GM19467 (cell line): ENCODE data around the gene ODF4.
"Not testable (repeated sequence)": the region's sequence is repeated elsewhere in the genome, so short reads cannot be mapped to it uniquely, and the experiment has no call there.

Experiments used
- ATAC-seq: cut with Tn5 transposase; IDR thresholded peaks from one replicate; pipeline ENCODE4 v1.9.1; 2021; ENCODE audit warnings: mild to moderate bottlenecking, moderate library complexity; ENCODE audit not compliant: unreplicated experiment

The ODF4 gene

DNA sequence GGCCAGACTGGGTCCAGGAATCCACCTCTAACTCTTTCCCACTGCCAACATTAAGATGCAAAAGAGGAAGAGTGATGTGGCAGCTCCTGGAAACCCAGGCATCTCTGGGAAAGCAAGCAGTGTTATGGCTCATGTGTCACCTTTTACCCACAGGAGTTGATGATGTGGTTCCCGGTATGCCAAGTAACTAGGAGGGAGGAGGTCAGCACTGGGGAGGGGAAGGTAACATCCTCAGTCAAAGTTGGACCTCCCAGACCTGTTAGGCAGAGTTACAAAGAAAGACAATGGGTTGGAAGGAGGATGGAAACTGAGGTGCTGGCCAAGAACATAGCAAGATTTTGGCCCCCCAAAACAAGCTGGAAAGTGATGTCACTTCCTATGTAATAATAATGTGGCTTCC lies 25.5 kb downstream of the ODF4 start:
- no peak for ATAC-seq

DNA sequence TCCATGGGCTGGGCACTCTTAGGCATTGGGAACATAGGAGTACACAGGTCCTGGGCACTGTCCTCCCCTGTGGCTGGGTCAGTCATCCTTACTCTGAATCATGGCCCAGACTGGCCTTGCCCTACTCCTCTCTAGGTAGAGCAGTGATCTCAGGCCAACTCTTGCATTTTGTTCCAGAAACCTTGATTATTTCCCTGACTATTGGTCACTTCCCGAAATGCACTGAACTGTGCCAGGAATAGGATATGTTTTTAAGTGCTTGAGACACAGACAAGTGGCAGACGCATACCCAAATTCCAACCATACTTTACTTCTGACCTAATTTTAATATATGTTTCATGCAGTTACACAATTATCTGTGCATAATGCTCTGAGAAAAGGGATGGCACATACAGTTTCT lies 26.6 kb downstream of the ODF4 start:
- ATAC-seq: no peak

DNA sequence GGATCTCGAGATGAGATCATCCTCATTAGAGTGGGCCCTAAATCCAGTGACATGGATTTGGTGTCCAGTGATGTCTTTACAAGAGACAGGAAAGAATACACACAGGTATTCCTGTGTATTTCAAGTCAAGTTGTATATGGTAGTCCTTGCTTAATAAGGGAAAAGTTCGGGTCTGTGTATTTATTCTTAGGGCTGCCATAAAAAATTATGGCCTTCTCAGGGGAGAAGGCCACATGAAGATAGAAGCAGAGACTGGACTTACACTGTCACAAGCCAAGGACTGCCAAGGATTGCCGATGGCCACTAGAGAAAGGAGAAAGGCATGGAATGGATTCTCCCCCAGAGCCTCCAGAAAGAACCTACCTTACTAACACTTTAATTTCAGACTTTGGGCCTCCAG lies 28.6 kb downstream of the ODF4 start:
- no peak for ATAC-seq

DNA sequence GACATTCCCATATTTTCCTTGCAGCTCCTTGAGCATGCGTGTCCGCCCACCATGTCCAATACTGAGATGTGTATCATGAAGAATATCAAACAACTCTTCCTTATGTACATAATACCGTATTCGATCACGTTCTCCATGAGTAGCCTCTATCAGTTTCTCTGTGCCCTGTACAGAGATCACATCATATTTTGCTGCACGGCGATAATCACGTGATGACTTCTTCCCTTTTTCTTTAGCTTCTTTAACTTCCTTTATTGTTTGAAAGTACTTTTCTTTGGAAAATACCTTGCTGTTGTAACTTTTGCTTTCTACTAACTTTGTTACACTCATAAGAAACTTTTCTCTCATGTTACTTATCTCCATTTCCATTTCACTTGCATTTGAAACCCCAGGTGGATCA lies 30.3 kb downstream of the ODF4 start:
- ATAC-seq: no peak

DNA sequence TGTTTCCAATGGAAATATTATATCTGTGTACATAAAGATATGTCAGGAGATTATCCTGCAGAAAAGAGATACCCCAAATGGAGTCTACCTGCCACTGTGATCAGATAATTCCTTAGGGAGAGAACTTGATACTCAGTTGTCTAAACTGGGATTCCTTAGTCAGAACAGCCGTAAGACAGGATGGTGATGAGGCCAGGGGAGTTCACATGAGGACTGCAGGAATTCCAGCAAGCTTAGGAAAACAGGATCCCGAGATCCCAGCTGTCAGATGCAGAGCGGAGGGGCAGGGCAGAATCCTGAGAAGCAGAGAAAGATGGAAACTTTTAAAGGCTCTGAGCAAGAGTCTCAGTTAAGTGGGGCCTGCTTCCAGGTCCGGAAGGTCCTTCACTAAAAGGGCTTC lies 32.1 kb downstream of the ODF4 start:
- ATAC-seq: no peak

DNA sequence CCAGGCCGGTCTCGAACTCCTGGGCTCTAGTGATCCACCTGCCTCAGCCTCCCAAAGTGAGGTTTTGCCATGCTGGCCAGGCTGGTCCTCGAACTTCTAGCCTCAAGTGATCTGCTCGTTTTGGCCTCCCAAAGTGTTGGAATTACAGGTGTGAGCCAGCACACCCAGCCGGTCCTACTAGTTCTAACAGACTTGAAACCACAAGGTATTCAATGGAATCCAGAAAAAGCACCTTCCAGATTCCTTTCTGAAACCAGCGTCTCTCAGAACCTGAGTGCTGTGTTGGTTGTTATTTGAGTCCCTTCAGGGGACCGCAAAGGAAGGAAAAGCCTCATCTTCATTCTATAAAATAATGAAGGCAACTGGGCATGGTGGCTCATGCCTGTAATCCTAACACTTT lies 32.8 kb downstream of the ODF4 start:
- no peak for ATAC-seq

DNA sequence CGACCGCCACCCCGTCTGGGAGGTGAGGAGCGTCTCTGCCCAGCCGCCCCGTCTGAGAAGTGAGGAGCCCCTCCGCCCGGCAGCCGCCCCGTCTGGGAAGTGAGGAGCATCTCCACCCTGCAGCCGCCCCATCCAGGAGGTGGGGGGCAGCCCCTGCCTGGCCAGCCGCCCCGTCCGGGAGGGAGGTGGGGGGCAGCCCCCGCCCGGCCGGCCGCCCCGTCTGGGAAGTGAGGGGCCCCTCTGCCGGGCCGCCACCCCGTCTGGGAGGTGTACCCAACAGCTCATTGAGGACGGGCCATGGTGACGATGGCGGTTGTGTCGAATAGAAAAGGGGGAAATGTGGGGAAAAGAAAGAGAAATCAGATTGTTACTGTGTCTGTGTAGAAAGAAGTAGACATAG lies 34.2 kb downstream of the ODF4 start:
- ATAC-seq: not testable (repeated sequence)

DNA sequence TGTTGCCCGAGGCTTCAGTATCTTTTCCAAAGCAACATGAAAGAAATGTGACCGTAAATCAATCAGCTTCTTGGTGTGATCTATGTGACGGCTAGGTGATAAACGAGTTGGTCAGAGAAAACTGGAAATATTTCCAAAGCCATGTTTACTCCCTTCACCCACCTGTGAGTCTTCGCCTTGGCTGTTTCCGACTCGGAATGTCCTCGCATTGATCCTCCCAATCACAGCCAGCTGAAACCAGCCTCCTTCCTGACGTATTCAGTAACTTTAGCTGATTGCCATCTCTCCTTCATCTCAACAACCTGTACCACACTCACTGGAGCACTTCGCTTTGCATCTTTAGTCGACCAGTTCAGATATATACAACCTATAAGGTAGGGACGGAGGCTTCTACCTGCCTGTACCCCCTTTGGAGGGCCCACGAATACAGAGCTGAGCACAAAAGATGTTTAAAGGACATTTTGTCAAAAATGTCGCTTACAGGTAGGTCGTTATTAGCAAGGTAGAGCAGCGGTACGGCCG lies 36.2 kb downstream of the ODF4 start:
- ATAC-seq: no peak

DNA sequence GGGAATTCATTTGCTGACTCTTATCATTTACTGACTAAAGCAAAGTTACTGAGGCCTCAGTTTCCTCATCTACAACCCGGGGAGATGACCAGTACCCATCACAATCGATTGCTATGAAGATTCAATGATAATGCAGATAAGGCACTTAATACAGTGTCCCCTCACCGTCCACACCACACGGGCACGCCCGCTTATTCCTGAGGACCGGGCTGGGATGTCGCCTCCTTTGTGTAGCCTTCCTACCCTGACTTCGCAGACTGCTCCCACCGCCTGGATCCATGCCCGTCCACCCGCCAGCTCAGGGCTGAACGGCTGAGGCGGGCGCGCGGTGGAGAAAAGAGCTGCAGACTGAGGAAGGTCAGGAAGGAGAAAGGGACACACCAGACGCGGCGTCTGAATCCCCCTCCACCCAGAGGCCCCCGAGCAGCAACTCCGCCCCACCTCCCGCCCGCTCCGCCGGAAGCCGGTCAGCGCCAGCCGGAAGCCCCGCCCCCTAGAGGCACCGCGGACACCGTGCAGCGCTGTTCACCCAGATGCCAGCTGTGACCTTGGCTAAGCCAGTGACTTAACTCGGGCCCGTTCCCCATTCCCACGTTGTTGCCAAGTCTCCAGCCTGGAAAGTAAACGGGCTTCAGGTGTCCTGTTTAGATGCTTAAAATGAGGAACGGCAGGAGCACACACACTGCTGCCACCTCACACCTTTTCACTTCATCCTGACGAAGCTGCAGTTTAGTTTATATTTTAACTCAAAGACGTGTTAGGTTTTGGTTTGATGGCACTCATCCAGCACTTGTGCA lies 36.8 kb downstream of the ODF4 start, which contains the start of gene KRABD2:
TSS of gene KRABD2 (minus strand) at position 434 of the 797 bp plus-strand sequence.
- peak; percentile 86 for ATAC-seq

DNA sequence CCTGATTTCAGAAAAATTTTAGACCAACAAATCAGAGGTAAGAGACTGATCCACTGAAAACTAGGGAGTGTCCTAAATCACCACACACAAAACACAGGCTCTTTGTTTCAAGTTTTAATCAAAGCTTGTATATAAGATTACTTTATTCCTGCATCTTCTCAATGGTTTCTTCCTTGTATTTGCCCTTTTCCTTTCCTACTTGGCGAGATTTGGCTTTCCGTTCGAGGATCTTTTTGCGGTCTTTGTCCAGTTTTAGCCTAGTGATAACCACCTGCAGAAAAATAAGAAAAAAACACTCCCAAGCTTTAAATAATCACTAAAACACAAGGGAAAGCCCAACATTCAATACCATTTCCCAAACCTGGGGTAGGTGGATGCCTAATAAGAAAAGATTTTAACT lies 37.8 kb downstream of the ODF4 start:
- no peak for ATAC-seq

DNA sequence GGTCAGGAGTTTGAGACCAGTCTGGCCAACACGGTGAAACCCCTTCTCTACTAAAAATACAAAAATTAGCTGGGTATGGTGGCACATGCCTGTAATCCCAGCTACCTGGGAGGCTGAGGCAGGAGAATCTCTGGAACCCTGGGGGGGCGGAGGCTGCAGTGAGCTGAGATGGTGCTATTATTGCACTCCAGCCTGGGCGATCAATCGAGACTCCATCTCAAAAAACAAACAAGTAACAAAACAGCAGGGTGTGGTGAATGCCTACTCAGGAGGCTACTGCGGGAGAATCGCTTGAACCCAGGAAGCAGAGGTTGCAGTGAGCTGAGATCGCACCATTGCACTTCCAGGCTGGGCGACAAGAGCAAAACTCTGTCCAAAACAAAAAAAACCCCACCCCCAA lies 38.5 kb downstream of the ODF4 start:
- not testable (repeated sequence) for ATAC-seq

DNA sequence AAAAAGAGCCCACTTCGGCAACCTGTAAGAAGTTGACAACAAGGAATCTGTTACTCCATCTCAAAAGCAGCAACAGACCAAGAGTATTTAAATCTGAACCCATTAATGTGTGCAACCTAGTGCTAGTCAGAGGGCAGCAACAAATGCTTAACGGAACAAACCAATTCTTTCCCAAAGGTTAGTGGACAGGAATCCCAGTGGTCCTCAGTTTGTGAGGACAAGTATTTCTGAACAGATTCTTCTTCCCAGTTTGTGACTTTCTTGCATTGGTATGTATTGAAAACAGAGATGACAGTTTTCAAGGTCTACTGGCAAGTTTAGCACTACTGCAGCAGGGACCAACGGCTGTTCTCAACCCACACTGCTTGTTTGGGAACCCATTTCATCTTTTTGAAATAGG lies 40.4 kb downstream of the ODF4 start:
- no peak for ATAC-seq

DNA sequence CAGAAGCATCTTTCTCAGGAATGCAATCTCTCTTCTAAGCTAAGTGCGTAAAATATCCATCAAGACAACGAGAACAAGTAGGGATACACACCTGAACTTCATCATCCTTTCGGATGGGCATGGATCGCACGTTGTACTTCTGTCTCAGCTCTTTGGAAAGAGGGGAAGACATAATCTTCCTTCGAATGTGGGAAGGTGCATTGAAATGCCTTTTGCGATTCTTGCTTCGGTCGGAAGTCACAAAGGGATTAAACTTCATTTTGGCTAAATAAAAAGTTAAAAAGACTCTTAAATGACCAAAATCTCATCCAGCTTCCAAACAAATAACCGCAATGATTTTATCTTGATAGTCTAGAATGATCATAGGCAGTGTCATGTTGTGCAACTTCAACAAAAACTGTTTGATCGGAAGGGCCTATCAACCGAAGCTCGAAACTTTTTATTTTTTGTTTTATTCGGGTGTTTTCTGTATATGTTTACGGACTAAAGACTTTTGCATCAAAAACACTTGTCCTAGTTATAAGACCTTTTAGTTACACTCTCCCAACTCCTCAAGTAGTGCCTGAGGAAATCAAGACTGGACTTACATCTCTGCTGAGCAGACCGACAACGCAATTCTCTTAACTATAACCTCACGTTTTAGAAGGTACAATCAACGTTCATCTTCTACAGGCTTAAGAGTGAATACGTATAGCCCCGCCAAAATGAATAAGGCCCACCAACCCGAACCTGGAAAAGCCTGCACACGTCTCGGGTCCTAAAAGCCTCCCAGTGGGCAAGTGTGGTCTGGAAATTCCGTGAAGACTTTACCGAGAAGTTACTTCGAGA lies 42.6 kb downstream of the ODF4 start:
- no peak for ATAC-seq

DNA sequence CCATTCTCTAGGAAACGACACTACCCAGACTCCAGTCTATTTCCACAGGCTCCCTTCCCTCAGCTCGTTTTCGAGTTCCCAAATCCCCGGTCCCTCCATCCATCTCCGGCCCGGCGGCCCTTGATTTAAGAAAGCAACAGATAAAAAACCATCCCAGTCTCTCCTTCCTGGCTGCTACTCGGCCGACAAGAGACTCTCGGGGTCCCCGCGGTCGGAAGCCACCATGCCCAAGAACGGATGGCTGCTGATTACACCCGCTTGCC lies 43.2 kb downstream of the ODF4 start:
- no peak for ATAC-seq

DNA sequence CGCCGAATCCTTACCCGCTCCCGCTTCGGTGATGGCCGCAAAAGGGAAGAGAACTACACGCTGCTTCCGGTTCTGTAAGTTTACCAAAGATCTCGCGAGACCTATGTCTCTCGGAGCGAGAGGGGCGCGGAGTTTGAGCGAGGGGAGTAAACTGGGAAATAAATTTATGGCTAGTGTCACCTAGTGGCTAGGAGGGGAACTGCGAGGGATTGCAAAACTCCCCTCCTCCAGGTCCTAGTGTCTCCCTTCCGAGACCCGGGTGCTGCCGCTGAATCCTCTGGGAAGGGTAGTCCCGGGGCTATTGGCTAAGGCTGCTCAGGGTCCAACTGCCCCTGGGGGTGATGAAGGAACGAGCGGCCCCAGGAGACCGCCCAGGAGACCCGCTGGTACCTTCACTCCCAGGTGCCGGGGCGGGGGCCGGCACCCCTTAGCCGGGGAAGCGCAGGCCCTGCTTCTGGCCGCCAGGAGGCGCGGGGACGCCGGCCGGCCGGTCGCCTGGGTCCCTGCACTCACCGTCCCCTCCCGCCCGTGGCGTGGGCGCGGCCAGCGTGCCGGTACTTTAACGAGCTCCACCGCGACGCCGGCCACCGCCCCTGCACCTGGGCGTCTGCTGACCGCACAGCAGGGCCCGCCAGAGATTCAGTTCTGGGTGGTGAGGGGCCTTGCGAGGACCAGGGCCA lies 43.6 kb downstream of the ODF4 start, which contains the start of gene RPL26:
TSS of gene RPL26 (minus strand) at position 51 of the 680 bp plus-strand sequence. CDS start 883 bp downstream, outside the sequence.
- ATAC-seq: peak; percentile 82

DNA sequence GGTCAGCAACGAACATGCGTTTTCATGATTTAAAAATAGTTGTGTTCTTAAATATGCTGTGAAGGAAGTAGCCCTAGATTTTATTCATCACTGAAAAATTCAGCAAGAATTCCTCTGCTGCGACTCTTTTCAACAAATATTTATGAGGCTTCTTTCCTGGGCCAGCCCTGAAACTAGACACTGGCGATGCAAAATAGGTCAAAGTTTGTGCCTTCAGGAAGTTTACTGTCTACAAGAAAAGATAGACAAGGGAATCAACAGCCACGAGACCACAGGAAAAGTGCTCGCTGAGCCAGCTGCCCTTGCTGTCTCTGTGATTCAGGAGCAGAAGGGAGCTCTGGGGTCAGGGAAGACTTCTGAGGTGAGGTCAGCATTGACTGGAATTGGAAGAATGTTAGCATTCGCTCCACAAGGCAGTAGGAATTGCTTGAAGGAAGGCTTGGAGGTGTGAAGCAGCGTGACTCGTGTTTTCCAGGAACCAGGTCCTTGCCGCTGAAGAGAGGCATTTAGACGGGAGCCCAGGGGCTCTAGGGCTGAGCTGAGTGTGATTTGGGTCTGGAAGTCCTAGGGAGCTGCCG lies 45.2 kb downstream of the ODF4 start:
- ATAC-seq: no peak

DNA sequence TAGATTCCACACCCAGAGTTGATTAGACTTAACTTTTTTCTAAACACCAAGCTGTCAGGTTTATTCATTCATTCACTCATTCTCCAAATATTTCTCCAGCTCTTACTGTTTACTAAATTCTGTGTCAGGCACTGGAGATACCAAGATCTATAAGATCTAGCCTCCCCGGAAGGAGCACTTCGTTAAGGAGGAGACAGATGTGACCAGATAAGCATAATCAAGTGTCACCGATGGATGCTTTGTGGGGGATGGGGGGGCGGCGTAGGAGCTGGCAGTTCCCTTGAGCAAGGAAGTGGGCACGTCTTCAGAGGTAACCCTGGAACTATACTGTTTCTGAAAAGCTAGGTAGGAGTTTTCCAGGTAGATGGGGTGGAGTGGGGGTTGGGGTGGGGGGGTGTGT lies 47.2 kb downstream of the ODF4 start:
- no peak for ATAC-seq

DNA sequence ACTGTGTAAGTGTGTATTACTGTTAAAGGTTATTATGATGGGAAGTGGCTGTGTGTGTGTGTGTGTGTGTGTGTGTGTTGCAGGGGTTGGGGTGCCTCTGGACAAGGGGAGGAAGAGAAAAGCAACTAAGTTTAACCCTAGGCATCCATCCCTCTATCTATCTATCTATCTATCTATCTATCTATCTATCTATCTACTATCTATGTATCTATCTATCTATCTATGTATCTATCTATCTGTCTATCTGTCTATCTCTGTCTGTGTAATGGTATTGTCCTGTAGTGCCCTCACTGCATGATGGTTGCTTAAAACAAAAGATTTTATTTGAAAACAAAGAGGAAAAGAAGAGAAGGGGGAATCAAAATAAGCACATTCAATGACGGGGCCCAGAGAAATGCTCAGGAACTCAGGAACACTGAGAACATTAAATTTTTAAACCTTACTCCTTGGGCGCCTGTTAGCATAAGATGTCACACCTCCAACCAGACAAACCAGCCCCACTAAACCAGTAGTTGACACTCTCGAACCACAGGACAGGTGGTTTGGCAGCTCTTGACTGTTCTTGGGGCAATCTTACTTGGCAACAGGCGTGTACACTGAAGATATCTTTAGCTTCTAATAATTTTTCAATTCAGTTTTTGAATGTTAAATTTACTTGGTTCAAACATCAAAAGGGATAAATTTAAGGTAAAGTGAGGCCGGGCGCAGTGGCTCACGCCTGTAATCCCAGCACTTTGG lies 48.4 kb downstream of the ODF4 start:
- ATAC-seq: no peak

DNA sequence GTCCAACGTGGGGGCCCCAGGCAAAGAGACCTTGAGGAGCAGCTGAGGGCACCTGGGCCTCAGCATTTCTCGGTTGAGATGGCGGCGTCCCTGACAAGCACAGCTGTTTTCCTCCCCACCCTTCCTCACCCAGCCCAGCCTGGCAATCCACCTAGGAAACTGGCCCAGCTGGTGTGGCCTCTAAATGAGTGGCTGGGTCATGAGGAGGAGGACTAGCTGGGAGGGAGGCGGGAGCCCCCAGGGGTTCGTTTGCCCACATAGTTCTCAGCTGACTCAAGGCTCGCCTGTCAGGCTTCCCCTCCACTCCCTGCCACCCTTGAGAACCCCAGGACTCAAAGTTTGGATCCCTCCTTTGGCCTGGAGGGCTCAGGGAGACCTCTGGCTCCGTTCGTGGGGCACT lies 52.1 kb downstream of the ODF4 start:
- no peak for ATAC-seq

DNA sequence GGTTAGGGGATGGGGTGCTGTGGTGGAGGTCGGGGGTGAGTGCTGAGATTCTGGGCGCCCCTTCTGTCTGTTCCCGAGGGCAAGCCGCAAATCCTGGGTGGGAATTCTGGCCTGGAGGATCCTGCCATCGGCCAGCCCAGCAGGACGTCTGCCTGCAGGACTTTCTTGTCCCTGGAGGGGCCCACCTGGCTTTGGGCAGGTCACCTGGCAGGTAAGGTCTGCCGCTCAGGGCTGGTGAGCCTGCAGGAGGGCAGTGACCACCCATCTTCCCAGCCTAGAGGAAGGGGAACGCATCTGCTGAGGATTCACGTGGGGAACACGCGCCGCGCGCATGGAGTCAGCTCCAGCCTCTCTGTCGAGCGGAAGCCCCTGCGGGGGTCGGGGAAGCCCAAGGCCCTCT lies 52.6 kb downstream of the ODF4 start:
- ATAC-seq: no peak
